LoVo (cell line): ENCODE measurements around the gene UPK2.
A peak's percentile ranks its signal among the peaks of the same experiment; 100 is the strongest.

Experiments
- DNase-seq: peaks from one replicate; pipeline ENCODE4 v3.0.0-alpha.2; 2016; ENCODE audit warnings: low spot score

UPK2 gene

DNA sequence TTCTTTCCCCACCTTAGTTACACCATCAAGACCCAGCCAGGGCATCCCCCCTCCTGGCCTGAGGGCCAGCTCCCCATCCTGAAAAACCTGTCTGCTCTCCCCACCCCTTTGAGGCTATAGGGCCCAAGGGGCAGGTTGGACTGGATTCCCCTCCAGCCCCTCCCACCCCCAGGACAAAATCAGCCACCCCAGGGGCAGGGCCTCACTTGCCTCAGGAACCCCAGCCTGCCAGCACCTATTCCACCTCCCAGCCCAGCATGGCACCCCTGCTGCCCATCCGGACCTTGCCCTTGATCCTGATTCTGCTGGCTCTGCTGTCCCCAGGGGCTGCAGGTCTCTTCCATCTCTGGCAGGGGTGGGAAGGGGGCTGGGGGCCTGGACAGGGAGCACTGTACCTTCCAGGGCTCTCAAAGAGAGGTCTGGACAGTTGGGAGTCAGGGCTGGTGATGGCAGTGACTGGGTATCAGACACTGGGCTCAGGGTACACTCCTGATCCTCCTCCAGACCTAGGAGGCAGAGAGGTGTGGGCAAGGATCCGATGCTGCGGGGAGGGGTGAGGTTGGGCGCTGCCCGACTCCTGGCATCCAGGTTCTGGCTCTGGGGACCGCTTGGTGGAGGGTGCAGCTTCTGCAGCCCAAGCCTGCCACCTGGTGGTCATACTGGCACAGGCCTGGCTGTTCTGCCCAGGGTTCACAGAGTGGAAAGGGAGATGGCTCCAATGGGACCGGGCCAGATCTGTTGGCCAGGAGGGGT, at the start of gene UPK2:
Gene UPK2, plus strand, starts transcription at position 205 of the 753 bp plus-strand sequence. Its CDS starts 53 bp downstream, at position 258.
- DNase-seq, result peak; percentile 84

DNA sequence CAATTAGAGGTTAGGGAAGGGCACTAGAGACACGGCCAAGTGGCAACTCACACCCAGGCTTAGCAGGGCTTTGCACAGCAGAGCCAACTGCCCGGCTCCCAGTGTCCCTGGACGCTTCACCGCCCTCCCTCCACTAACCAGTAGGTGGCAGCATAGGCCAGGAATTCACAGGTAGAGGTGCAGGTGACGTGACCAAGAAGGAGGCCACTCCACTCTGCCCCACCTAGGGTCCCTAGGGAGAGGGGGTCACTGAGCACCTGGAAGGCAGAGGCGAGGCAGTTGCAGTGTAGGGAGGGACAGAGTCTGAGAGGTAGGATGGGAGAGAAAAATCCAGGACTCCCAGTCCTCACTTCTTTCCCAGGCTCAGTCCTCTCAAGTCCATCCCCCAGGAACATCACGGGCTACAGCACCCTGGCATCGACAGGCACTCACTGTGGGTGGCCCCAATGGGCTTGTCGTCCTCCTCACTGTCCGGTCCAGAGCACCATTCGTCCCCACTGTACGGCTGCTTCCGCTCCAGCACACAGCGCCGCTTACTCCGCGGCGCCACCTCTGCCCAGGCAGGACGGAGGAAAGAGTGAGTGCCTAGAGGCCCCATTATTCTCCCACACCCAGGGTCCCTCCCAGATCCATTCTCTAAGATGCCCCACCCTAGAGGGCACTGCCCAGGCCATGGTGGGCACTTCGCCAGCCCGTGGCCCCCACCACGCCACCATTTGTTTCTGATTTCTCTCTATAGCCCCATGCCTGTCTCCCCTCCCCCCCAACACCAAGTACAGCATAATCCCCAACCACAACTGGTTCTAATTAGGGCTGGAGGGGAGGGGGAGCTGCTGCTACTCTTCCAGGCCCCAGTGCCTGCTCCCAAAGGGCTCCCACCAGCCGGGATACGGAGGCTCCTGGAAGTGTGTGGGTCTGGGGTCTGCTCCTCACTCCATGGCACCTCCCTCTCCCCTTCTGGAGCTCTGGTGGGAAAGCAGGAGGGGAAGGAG, 48.8 kb upstream of the UPK2 start:
- peak; percentile 65 for DNase-seq

- DNase-seq, result no peak
Observed at GRCh38 chr11:118908264-118908663, 47.8 kb upstream of the UPK2 start.

- DNase-seq, result no peak
Observed at GRCh38 chr11:118908901-118909618, 47.0 kb upstream of the UPK2 start.

DNA sequence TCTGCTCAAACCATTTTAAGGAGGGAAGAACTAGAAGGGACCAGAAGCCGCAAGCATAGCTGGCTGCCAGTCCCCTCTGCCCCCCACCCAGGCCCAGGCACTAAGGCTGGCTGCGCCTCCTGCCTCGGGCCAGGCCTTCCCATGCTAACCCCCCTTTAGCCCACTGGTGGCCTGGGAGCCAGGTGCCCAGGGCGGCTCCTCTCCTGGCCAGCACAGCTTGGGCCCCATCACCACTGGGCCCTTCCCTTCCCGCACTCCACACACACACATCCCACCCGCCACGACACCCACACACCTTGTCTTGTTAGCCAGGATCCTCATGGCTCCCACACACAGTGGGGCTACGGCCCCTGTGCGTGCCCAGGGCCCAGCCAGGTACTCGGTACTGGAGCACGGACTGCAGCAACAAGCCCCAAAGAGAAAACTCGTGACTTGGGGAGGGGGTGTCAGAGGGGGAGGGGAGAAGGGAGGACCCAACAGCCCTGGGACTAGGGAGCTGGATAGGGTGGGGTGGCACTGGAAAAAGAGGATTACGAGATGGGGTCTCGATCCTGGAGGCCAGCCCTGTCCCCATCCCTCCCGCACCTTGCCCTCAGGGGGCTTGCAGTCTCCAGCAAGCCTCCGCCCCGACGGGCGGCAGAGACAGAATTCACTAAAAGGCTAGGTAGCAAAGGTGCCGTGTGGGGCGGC, 46.3 kb upstream of the UPK2 start:
- DNase-seq, result no peak

- peak; percentile 68 for DNase-seq
Observed at GRCh38 chr11:118910309-118911112, 45.6 kb upstream of the UPK2 start.

DNA sequence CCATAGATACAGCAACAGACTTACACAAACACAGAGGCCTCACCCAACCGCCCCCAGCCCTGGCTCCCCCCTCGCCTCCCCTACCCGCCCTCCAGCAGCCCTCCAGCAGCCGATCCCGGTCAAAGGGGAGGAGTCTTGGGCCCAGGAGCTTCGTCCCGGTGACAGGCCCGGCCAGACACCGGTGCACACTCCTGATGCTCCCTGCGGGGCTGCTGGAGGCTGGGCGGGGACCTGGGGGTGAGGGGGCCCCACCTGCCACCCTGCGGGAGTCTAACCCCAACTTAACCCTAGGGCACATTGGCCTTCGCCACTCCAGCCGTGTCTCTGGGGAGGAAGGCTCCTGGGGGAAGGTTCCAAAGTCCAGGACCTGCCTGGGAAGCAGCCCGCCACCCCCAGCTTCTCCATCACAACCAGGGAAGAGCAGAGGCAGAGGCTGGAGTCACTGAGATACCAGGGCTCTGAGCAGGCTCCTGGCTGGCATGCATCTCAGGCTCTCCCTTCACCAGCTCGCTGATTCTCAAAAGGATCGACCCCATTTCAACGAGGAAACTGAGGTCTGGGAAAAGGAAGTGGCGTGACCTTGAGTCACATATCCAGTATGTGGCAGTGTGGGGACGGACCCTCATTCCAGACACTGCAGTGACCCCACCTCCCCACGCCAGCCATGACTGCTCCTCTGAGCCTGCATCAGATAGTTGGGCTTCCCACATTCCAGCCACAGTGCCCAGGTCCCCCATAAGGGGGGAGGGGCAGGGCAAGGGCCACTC, 44.8 kb upstream of the UPK2 start:
- peak; percentile 54 for DNase-seq

DNA sequence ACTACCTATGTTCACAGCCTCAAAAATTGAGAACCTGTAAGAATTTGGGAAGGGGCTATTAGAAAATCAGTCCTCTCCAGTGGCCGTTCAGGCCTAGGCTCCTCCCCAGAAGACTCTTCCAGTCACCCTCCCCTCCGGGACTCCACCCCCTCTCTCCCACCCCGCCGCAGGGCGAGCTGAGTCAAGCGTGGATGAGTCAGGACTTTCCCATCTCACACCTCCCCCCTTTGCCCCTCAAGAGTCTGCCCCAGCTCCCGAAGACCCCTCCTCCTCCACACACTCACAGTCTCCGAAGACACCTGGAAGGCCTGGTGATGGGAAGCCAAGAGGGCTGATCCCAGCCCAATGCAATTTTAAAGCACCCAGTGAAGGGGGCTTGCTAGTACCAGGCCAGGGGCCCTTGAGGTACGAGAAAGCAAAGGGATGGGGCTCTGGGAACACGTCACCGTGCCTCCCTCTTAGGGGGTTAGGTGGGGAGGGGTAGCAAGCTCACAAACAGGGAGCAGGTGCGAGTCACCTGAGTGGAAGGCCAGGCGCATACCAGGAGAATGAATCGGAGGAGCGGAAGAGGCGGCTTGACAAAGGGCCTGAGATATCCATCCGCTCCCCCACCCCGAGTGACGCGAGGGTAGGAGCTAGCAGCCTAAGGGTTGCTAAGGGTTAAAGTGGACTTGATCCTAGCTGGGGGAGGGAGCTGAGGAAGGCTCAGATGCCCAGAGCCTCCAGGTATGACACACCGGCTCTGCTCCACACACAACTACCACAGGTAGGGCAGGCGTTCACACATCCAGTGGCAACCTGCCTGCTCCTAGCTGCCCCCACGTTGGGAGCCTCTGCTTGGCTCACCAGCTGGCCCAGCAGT, 44.0 kb upstream of the UPK2 start:
- DNase-seq, result peak; percentile 86

GRCh38 chr11:118912742-118913410, 43.2 kb upstream of the UPK2 start:
- DNase-seq, result peak; percentile 35

DNA sequence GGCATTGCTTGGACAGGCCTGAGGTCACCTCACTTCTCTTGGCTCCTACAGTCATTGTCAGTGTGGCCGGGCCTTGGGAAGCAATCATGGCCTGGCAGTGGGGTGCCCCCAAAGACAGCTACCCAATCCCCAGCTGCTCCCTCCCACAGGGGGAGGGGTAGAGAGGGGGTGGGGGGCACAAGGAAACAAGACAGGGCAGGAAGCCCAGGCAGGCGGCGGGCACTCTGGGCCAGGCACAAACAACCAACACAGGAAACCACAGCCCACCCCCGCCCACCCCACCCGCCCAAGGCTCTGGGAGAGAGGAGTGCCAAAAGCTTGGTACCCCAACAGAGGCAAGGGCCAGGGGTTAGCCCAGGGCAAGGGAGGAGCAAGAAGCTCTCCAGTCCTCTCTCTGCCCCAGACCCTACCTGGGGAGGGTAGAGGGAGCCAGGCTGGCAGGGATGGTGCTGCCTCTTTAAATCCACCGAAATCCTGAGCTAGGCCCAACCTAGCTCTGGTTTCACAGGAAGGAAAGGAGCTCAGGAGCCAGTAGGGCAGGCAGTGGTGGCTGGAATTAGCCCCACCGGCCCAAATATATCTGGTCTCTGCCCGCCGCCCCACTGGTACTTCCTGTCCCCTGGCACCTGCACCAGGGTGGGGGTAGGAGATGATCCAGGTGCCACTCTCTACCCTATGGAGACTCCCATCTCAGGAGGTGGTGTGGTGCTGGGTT, 42.5 kb upstream of the UPK2 start:
- DNase-seq, result no peak

GRCh38 chr11:118914178-118914918, 41.8 kb upstream of the UPK2 start:
- DNase-seq, result peak; percentile 51

- DNase-seq, result no peak
Observed at GRCh38 chr11:118914987-118915386, 41.1 kb upstream of the UPK2 start.

DNA sequence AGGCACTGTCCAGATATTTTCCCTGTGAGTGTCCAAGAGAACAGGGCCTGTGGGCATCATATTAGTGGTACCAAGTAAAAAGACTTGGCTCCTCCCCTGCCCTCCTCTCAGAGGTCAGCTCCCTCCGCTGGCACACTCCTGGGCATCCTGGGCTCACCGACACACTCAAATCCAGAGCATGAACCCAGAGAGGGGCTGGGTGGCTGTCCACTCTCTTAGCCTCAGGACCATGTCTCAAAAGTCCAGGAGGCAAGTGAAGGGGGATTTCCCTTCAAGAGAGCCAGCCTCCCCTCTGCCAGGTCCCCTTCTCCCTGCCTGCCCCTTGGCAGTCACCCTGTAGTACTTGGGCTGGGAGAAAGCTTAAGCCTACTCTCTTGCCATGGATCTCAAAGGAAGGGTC, 40.7 kb upstream of the UPK2 start:
- DNase-seq, result no peak

GRCh38 chr11:118915941-118916841, 39.9 kb upstream of the UPK2 start:
- DNase-seq, result no peak

GRCh38 chr11:118916842-118917388, 39.2 kb upstream of the UPK2 start:
- DNase-seq, result no peak
